Measurements from ENCODE around the gene SLC35D2.

GRCh38 chr9:96317335-96317980 lies 66.1 kb downstream of the SLC35D2 start:
- TF ChIP-seq EZH2phosphoT487 (IDR thresholded peaks at IDR 0.05; ENCODE audit: borderline replicate concordance) (no peak), CTCF (conservative IDR thresholded peaks at IDR 0.05; ENCODE audit: low read length) (peak; percentile 95)
